HT-29 (cell line): Measurements from ENCODE around the gene EGFLAM. TPM values are rescaled to one million over a fixed set of nuclear protein-coding genes. Genes with fewer than 3 reads are reported as not detected.

ENCODE experiments used
- DNase-seq: peaks from one replicate; pipeline ENCODE4 v3.0.0-alpha.2; 2015; ENCODE audit warnings: low spot score
- total RNA-seq: library from RNA; depleted of rRNA; stranded (reverse); fragments of >200 nt; shearing (Covaris generic); gene quantifications from 2 replicates; pipeline ENCODE4 v1.2.3, GENCODE V29; 2014

Gene EGFLAM
- total RNA-seq, 1 experiment from 2014 or later, result not detected

GRCh38 chr5:38447786-38448185, 189.4 kb downstream of the EGFLAM start:
- no peak for DNase-seq

GRCh38 chr5:38448568-38449350, 190.4 kb downstream of the EGFLAM start:
- DNase-seq, result no peak

GRCh38 chr5:38450627-38451026, 192.3 kb downstream of the EGFLAM start:
- no peak for DNase-seq

- DNase-seq, result no peak
Measured at GRCh38 chr5:38451074-38451725, 192.8 kb downstream of the EGFLAM start.

GRCh38 chr5:38452201-38452600, 193.8 kb downstream of the EGFLAM start:
- DNase-seq, result no peak

- DNase-seq, result no peak
Measured at GRCh38 chr5:38453506-38453905, 195.1 kb downstream of the EGFLAM start.

GRCh38 chr5:38453921-38454320, 195.6 kb downstream of the EGFLAM start:
- no peak for DNase-seq

- no peak for DNase-seq
Measured at GRCh38 chr5:38455796-38456330, 197.5 kb downstream of the EGFLAM start.

GRCh38 chr5:38456657-38457399, 198.5 kb downstream of the EGFLAM start:
- no peak for DNase-seq

GRCh38 chr5:38458174-38458573, 199.8 kb downstream of the EGFLAM start:
- DNase-seq, result no peak

GRCh38 chr5:38462976-38463633, 204.7 kb downstream of the EGFLAM start:
- no peak for DNase-seq

- no peak for DNase-seq
Measured at GRCh38 chr5:38463634-38464521, 205.5 kb downstream of the EGFLAM start.

- DNase-seq, result no peak
Measured at GRCh38 chr5:38465061-38465460, 206.7 kb downstream of the EGFLAM start.

GRCh38 chr5:38465702-38466423, 207.5 kb downstream of the EGFLAM start:
- DNase-seq, result no peak

- DNase-seq, result no peak
Measured at GRCh38 chr5:38466424-38467189, 208.2 kb downstream of the EGFLAM start.

- DNase-seq, result no peak
Measured at GRCh38 chr5:38467353-38468040, 209.1 kb downstream of the EGFLAM start.

- no peak for DNase-seq
Measured at GRCh38 chr5:38468202-38468673, 209.9 kb downstream of the EGFLAM start.

- no peak for DNase-seq
Measured at GRCh38 chr5:38468978-38469706, 210.8 kb downstream of the EGFLAM start.
